AG20443 (cell line): ENCODE data around the gene SDK1.

Experiments
- DNase-seq: peaks from one replicate; pipeline ENCODE4 v3.0.0; 2012; ENCODE audit warnings: low spot score, mixed read lengths

Gene SDK1

GRCh38 chr7:3416453-3416852 lies 115.4 kb downstream of the SDK1 start:
- DNase-seq, result no peak

GRCh38 chr7:3425087-3425486 lies 124.0 kb downstream of the SDK1 start:
- DNase-seq, result no peak

- DNase-seq, result no peak
These were observed 125.0 kb downstream of the SDK1 start for GRCh38 chr7:3426064-3426463.

- DNase-seq, result no peak
These were observed 126.9 kb downstream of the SDK1 start for GRCh38 chr7:3427957-3428356.

GRCh38 chr7:3429981-3430380 lies 128.9 kb downstream of the SDK1 start:
- DNase-seq, result no peak

- no peak for DNase-seq
These were observed 129.5 kb downstream of the SDK1 start for GRCh38 chr7:3430588-3430987.

- DNase-seq, result no peak
These were observed 130.3 kb downstream of the SDK1 start for GRCh38 chr7:3431306-3431705.

GRCh38 chr7:3432911-3433310 lies 131.9 kb downstream of the SDK1 start:
- DNase-seq, result no peak

- DNase-seq, result no peak
These were observed 133.6 kb downstream of the SDK1 start for GRCh38 chr7:3434611-3435010.

- DNase-seq, result no peak
These were observed 135.1 kb downstream of the SDK1 start for GRCh38 chr7:3436112-3436511.

GRCh38 chr7:3436746-3437145 lies 135.7 kb downstream of the SDK1 start:
- no peak for DNase-seq

GRCh38 chr7:3437467-3437866 lies 136.4 kb downstream of the SDK1 start:
- DNase-seq, result no peak

GRCh38 chr7:3438352-3438751 lies 137.3 kb downstream of the SDK1 start:
- DNase-seq, result no peak

GRCh38 chr7:3439333-3440030 lies 138.4 kb downstream of the SDK1 start:
- no peak for DNase-seq

GRCh38 chr7:3440509-3440908 lies 139.5 kb downstream of the SDK1 start:
- no peak for DNase-seq

GRCh38 chr7:3443716-3444115 lies 142.7 kb downstream of the SDK1 start:
- DNase-seq, result no peak

GRCh38 chr7:3446786-3447185 lies 145.7 kb downstream of the SDK1 start:
- DNase-seq, result no peak

- DNase-seq, result no peak
These were observed 150.6 kb downstream of the SDK1 start for GRCh38 chr7:3451701-3452100.

GRCh38 chr7:3453398-3453797 lies 152.3 kb downstream of the SDK1 start:
- no peak for DNase-seq

- no peak for DNase-seq
These were observed 154.9 kb downstream of the SDK1 start for GRCh38 chr7:3455806-3456595.

GRCh38 chr7:3459111-3459510 lies 158.1 kb downstream of the SDK1 start:
- no peak for DNase-seq

- DNase-seq, result no peak
These were observed 160.9 kb downstream of the SDK1 start for GRCh38 chr7:3461923-3462322.

GRCh38 chr7:3463696-3464095 lies 162.6 kb downstream of the SDK1 start:
- DNase-seq, result no peak
